Natural killer cell (primary cell): ENCODE data around the gene CACNG1. TPM values are rescaled to one million over a fixed set of nuclear protein-coding genes. Genes with fewer than 3 reads are reported as not detected.
A peak's percentile ranks its signal among the peaks of the same experiment; 100 is the strongest.
"Not testable (repeated sequence)": the region's sequence is repeated elsewhere in the genome, so short reads cannot be mapped to it uniquely, and the experiment has no call there.

Experiments used
- ATAC-seq, 3 donors: fragments of 150-1000 bp in 2 of 3; fragments of 200-7000 bp in 1 of 3; cut with Tn5 transposase; 1 replicate in 1 of 3; 2 replicates in 2 of 3; pipeline ENCODE4 v1.10.0; 2021; ENCODE audit warnings: mild to moderate bottlenecking in 2 of 3, moderate library complexity in 2 of 3
- DNase-seq, 2 donors: peaks; one replicate each; pipeline versions ENCODE4 v3.0.0 to v3.0.0-alpha.2; 2013 to 2021; ENCODE audit warnings: mixed read lengths in 1 of 2
- H3K27ac ChIP-seq: one replicate; pipeline ENCODE4 v1.5.1; 2013; ENCODE audit warnings: mild to moderate bottlenecking, low read length
- H3K27me3 ChIP-seq: one replicate; pipeline ENCODE4 v1.6.1; 2013; ENCODE audit warnings: low read length; ENCODE audit not compliant: control insufficient read depth, insufficient read depth
- H3K36me3 ChIP-seq: one replicate; pipeline ENCODE4 v1.6.1; 2013; ENCODE audit warnings: low read length; ENCODE audit not compliant: control insufficient read depth, insufficient read depth
- H3K4me1 ChIP-seq: one replicate; pipeline ENCODE4 v1.6.1; 2013; ENCODE audit warnings: low read length; ENCODE audit not compliant: control insufficient read depth, insufficient read depth
- H3K4me3 ChIP-seq: one replicate; pipeline ENCODE4 v1.5.1; 2013; ENCODE audit warnings: low read length
- H3K9me3 ChIP-seq: one replicate; pipeline ENCODE4 v1.6.1; 2013; ENCODE audit warnings: low read length; ENCODE audit not compliant: control insufficient read depth, insufficient read depth
- H3K27ac Mint-ChIP-seq, 2 donors: one replicate each; pipeline ENCODE4 v1.8.0; 2022; ENCODE audit warnings: mild to moderate bottlenecking in 2 of 2, mixed read lengths in 2 of 2, moderate library complexity in 1 of 2
- H3K27me3 Mint-ChIP-seq, 2 donors: one replicate each; pipeline ENCODE4 v1.8.0; 2022; ENCODE audit warnings: low read depth in 2 of 2, mixed read lengths in 2 of 2
- H3K36me3 Mint-ChIP-seq: one replicate; pipeline ENCODE4 v1.8.0; 2022; ENCODE audit warnings: mixed read lengths
- H3K4me1 Mint-ChIP-seq, 2 donors: one replicate each; pipeline ENCODE4 v1.8.0; 2022; ENCODE audit warnings: mixed read lengths in 2 of 2
- H3K4me3 Mint-ChIP-seq: one replicate; pipeline ENCODE4 v1.8.0; 2022; ENCODE audit warnings: mild to moderate bottlenecking, moderate library complexity, mixed read lengths
- H3K9me3 Mint-ChIP-seq, 2 donors: one replicate each; pipeline ENCODE4 v1.8.0; 2022; ENCODE audit warnings: mixed read lengths in 2 of 2
- WGBS: methylation state at CpG from one replicate; pipeline ENCODE4 v1.1.7; 2013; ENCODE audit warnings: missing lambda C conversion rate; ENCODE audit not compliant: insufficient coverage; 5-methylcytosine and 5-hydroxymethylcytosine counted together
- intact Hi-C: fragments of 100-400 bp; cut with micrococcal nuclease; formaldehyde crosslinking; loops from one replicate; pipeline ENCODE4 v1.14.2; 2022
- total RNA-seq, 4 donors: library from RNA; stranded (reverse); fragments of 120-200 nt in 1 of 4; gene quantifications; one replicate each; pipeline versions ENCODE4 v1.2.3 to v1.2.4, GENCODE V29; 2013 to 2022
- TF ChIP-seq, protein P1 (sequence below): fragments of 200-600 bp; IDR thresholded peaks from one replicate; pipeline ENCODE4 v1.8.0; 2022; ENCODE audit warnings: antibody characterized with exemption

Gene CACNG1
- total RNA-seq, 3 donors from 2014 or later (not counting 1 experiment from before 2014, with no cell fraction given), result not detected

DNA sequence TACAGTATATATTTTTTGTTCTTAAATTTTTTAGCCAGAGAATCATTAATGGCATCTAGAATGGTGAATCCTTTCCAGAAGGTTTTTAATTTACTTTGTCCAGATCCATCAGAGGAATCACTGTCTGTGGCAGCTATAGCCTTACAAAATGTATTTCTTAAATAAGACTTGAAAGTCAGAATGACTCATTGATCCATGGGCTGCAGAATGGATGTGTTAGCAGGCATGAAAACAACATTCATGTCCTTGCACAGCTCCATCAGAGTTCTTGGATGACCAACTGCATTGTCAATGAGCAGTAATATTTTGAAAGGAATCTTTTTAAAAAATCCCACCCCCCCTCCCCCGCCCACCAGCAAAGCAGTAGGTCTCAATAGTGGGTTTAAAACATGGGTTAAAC, 51.4 kb downstream of the CACNG1 start:
- TF ChIP-seq, protein P1, sequence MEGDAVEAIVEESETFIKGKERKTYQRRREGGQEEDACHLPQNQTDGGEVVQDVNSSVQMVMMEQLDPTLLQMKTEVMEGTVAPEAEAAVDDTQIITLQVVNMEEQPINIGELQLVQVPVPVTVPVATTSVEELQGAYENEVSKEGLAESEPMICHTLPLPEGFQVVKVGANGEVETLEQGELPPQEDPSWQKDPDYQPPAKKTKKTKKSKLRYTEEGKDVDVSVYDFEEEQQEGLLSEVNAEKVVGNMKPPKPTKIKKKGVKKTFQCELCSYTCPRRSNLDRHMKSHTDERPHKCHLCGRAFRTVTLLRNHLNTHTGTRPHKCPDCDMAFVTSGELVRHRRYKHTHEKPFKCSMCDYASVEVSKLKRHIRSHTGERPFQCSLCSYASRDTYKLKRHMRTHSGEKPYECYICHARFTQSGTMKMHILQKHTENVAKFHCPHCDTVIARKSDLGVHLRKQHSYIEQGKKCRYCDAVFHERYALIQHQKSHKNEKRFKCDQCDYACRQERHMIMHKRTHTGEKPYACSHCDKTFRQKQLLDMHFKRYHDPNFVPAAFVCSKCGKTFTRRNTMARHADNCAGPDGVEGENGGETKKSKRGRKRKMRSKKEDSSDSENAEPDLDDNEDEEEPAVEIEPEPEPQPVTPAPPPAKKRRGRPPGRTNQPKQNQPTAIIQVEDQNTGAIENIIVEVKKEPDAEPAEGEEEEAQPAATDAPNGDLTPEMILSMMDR, result no peak
- Mint-ChIP-seq H3K36me3 (peaks cover 6% of the 10 kb centered on the region), H3K9me3 (no peaks in the 10 kb centered on the region), H3K27me3 (no peaks in the 10 kb centered on the region), H3K4me3 (no peak overlapping the region), H3K4me1 (peaks cover 58 to 77% of the 10 kb centered on the region in 2 donors), H3K27ac (peak overlapping the region; percentile 41 to 58)
- peaks cover 12% of the 10 kb centered on the region for H3K36me3 ChIP-seq
- no CpG with 5 or more reads among the region's 1 CpG for WGBS
- H3K27ac ChIP-seq, result no peak overlapping the region
- H3K27me3 ChIP-seq, result no peaks in the 10 kb centered on the region
- DNase-seq (no peak), ATAC-seq (no peak)
- H3K4me1 ChIP-seq, result peaks cover 4% of the 10 kb centered on the region
- no peaks in the 10 kb centered on the region for H3K9me3 ChIP-seq
- H3K4me3 ChIP-seq, result no peak overlapping the region
- intact Hi-C loops, result no loop called here

DNA sequence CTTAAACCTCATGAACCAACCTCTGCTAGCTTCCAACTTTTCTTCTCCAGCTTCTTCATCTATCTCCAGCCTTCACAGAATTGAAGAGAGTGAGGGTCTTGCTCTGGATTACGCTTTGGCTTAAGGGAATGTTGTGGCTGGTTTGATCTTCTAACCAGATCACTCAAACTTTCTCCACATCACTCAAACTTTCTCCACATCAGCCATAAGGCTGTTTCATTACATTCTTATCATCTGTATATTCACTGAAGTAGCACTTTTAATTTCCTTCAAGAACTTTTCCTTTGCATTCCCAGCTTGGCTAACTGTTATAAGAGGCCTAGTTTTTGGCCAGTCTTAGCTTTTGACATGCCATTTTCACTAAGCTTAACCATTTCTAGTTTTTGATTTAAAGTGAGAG, 52.3 kb downstream of the CACNG1 start:
- TF ChIP-seq, protein P1, result no peak
- Histone ChIP-seq H3K27me3 (no peaks in the 10 kb centered on the region), H3K36me3 (peaks cover 12% of the 10 kb centered on the region), H3K4me3 (no peak overlapping the region), H3K9me3 (no peaks in the 10 kb centered on the region), H3K27ac (no peak overlapping the region), H3K4me1 (peaks cover 4% of the 10 kb centered on the region)
- H3K27me3 Mint-ChIP-seq, result no peaks in the 10 kb centered on the region
- DNase-seq (no peak), ATAC-seq (no peak)
- peaks cover 61 to 82% of the 10 kb centered on the region in 2 donors for H3K4me1 Mint-ChIP-seq
- H3K9me3 Mint-ChIP-seq, result no peaks in the 10 kb centered on the region
- peak overlapping the region; percentile 25 to 79 for H3K27ac Mint-ChIP-seq
- WGBS, result 100% methylated on average over 1 of the region's 1 CpG
- H3K4me3 Mint-ChIP-seq, result no peak overlapping the region
- H3K36me3 Mint-ChIP-seq, result peaks cover 6% of the 10 kb centered on the region
- intact Hi-C loops, result no loop called here

DNA sequence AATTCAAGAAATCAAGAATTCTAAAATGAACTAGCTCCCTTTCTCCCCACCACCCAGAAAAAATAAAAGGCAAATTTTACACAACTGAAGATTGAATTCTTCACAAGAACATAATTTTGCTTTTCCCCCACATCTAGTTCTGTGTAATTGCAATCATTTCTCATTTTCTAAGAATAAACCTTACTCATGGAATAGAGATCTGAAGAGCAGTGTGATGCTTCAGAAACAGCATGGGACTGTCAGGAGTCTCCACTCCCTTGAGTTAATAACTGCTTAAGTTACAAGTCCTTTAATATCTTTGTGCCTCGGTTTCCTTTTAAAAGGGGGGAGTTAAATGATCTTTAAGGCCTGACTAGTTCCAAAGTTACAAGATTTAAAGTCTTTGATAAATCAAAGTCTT, 53.7 kb downstream of the CACNG1 start:
- no CpG with 5 or more reads among the region's 1 CpG for WGBS
- Histone ChIP-seq H3K4me1 (peaks cover 4% of the 10 kb centered on the region), H3K27ac (no peak overlapping the region), H3K9me3 (no peaks in the 10 kb centered on the region), H3K36me3 (peaks cover 15% of the 10 kb centered on the region), H3K27me3 (no peaks in the 10 kb centered on the region), H3K4me3 (no peak overlapping the region)
- TF ChIP-seq, protein P1, result no peak
- ATAC-seq (no peak), DNase-seq (no peak)
- Mint-ChIP-seq H3K4me3 (no peak overlapping the region), H3K4me1 (peaks cover 60 to 85% of the 10 kb centered on the region in 2 donors), H3K27ac (peak overlapping the region in 1 of 2 donors; percentile 25), H3K36me3 (peaks cover 6% of the 10 kb centered on the region), H3K27me3 (no peaks in the 10 kb centered on the region), H3K9me3 (no peaks in the 10 kb centered on the region)
- intact Hi-C loops, result no loop called here

DNA sequence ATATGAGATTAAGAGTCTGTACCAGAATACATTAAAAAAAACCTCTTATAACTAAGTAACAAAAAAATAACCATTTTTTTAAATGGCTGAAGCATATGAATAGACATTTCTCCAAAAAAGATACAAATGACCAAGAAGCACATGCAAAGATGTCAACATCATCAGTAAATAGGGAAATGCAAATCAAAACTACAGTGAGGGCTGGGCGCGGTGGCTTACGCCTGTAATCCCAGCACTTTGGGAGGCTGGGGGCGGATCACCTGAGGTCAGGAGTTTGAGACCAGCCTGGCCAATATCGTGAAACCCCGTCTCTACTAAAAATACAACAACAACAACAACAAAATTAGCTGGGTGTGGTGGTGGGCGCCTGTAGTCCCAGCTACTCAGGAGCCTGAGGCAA, 60.3 kb downstream of the CACNG1 start:
- Mint-ChIP-seq H3K27ac (peak overlapping the region; percentile 70 to 76), H3K4me1 (peaks cover 44 to 52% of the 10 kb centered on the region in 2 donors), H3K36me3 (peaks cover 28% of the 10 kb centered on the region)
- H3K9me3 Mint-ChIP-seq, H3K27me3 Mint-ChIP-seq, H3K9me3 ChIP-seq, H3K27ac ChIP-seq, H3K27me3 ChIP-seq, DNase-seq, intact Hi-C loops, H3K4me1 ChIP-seq, H3K4me3 Mint-ChIP-seq, H3K4me3 ChIP-seq, ATAC-seq: not testable (repeated sequence)
- peaks cover 46% of the 10 kb centered on the region for H3K36me3 ChIP-seq
- WGBS, result 96% methylated on average over 7 of the region's 7 CpGs
